NB4 (cell line): ENCODE measurements around the gene KCNIP3.

ENCODE experiments used
- CTCF ChIP-seq: IDR thresholded peaks from one replicate; pipeline ENCODE4 v1.5.1; 2012; ENCODE audit warnings: low read depth, low read length
- MAX ChIP-seq: IDR thresholded peaks from 2 replicates; pipeline ENCODE4 v1.6.1; 2011; ENCODE audit warnings: low read depth, low read length
- POLR2A ChIP-seq: IDR thresholded peaks from 2 replicates; pipeline ENCODE4 v1.6.1; 2011; ENCODE audit warnings: mild to moderate bottlenecking; ENCODE audit not compliant: insufficient read length; ENCODE audit errors: extremely low read depth

- TF ChIP-seq CTCF (no peak), POLR2A (no peak), MAX (no peak)
These were observed 19.1 kb upstream of the KCNIP3 start for GRCh38 chr2:95278051-95278471.
